Astrocyte (in vitro differentiated cells and primary cell): Measurements from ENCODE around the gene ALPP. TPM values are rescaled to one million over a fixed set of nuclear protein-coding genes. Genes with fewer than 3 reads are reported as not detected.
"Not testable (repeated sequence)": the region's sequence is repeated elsewhere in the genome, so short reads cannot be mapped to it uniquely, and the experiment has no call there.

Experiments used
- DNase-seq: peaks from one replicate; pipeline ENCODE4 v3.0.0-alpha.2; 2010; ENCODE audit warnings: low read depth
- FAIRE-seq: peaks from 2 replicates; lab custom pipeline; 2011; peaks lifted over from hg19 to GRCh38; lab: Jason Lieb, UNC
- H2AFZ ChIP-seq: 2 replicates; pipeline ENCODE4 v1.6.0; 2012; ENCODE audit warnings: low read depth, low read length, inconsistent platforms
- H3K27ac ChIP-seq: 2 replicates; pipeline ENCODE4 v1.5.1; 2011; ENCODE audit warnings: low read depth, low read length, inconsistent platforms
- H3K27me3 ChIP-seq: 2 replicates; pipeline ENCODE4 v1.6.0; 2011; ENCODE audit warnings: low read length, inconsistent platforms; ENCODE audit not compliant: insufficient read depth
- H3K36me3 ChIP-seq: 2 replicates; pipeline ENCODE4 v1.5.1; 2011; ENCODE audit warnings: low read length, inconsistent platforms; ENCODE audit not compliant: insufficient read depth
- H3K4me1 ChIP-seq: 2 replicates; pipeline ENCODE4 v1.5.1; 2011; ENCODE audit warnings: low read length, inconsistent platforms; ENCODE audit not compliant: insufficient read depth
- H3K4me2 ChIP-seq: 2 replicates; pipeline ENCODE4 v1.6.0; 2012; ENCODE audit warnings: low read length, inconsistent platforms
- H3K4me3 ChIP-seq: 2 replicates; pipeline ENCODE4 v1.5.1; 2011; ENCODE audit warnings: low read depth, mild to moderate bottlenecking, low read length, inconsistent platforms; ENCODE audit not compliant: insufficient read depth
- H3K79me2 ChIP-seq: 2 replicates; pipeline ENCODE4 v1.6.0; 2012; ENCODE audit warnings: mild to moderate bottlenecking, low read length, inconsistent platforms; ENCODE audit not compliant: insufficient read depth
- H3K9ac ChIP-seq: 2 replicates; pipeline ENCODE4 v1.6.0; 2012; ENCODE audit warnings: mild to moderate bottlenecking, low read length, inconsistent platforms
- H3K9me3 ChIP-seq: 2 replicates; pipeline ENCODE4 v1.5.1; 2012; ENCODE audit warnings: low read depth, mild to moderate bottlenecking, low read length, inconsistent platforms; ENCODE audit not compliant: insufficient read depth
- H4K20me1 ChIP-seq: 2 replicates; pipeline ENCODE4 v1.6.0; 2012; ENCODE audit warnings: low read length, inconsistent platforms; ENCODE audit not compliant: insufficient read depth
- H3K27ac Mint-ChIP-seq: one replicate; pipeline ENCODE4 v1.8.0; 2021; ENCODE audit warnings: mild to moderate bottlenecking, mixed read lengths; ENCODE audit not compliant: unreplicated experiment
- H3K27me3 Mint-ChIP-seq: one replicate; pipeline ENCODE4 v1.8.0; 2021; ENCODE audit warnings: low read depth, mixed read lengths; ENCODE audit not compliant: unreplicated experiment
- H3K36me3 Mint-ChIP-seq: one replicate; pipeline ENCODE4 v1.8.0; 2021; ENCODE audit warnings: low read depth, mixed read lengths; ENCODE audit not compliant: unreplicated experiment
- H3K4me1 Mint-ChIP-seq: one replicate; pipeline ENCODE4 v1.8.0; 2021; ENCODE audit warnings: low read depth, mixed read lengths; ENCODE audit not compliant: unreplicated experiment
- H3K4me3 Mint-ChIP-seq: one replicate; pipeline ENCODE4 v1.8.0; 2021; ENCODE audit warnings: mild to moderate bottlenecking, moderate library complexity, mixed read lengths; ENCODE audit not compliant: unreplicated experiment
- H3K9me3 Mint-ChIP-seq: one replicate; pipeline ENCODE4 v1.8.0; 2021; ENCODE audit warnings: mild to moderate bottlenecking, mixed read lengths; ENCODE audit not compliant: unreplicated experiment
- EZH2 ChIP-seq: IDR thresholded peaks from 2 replicates; pipeline ENCODE4 v1.6.1; 2012; ENCODE audit warnings: mild to moderate bottlenecking, low read length, inconsistent platforms; ENCODE audit not compliant: insufficient read depth
- total RNA-seq: library from RNA; stranded (reverse); gene quantifications from 2 replicates; pipeline ENCODE4 v1.2.1, GENCODE V29; 2021
- TF ChIP-seq, protein P1 (sequence below): IDR thresholded peaks from 2 replicates; pipeline ENCODE4 v1.5.1; 2011; ENCODE audit warnings: low read depth, mild to moderate bottlenecking, inconsistent platforms, low read length, moderate library complexity; ENCODE audit not compliant: insufficient read depth

ALPP gene
- total RNA-seq, 1 donor from 2014 or later, result 0.32 TPM

- Histone ChIP-seq H3K27me3 (peaks cover 31% of the 10 kb centered on the region), H3K4me1 (peaks cover 12% of the 10 kb centered on the region)
- not testable (repeated sequence) for H3K4me3 ChIP-seq, H3K9me3 Mint-ChIP-seq, H2AFZ ChIP-seq, H3K4me3 Mint-ChIP-seq, H3K9ac ChIP-seq, H3K36me3 Mint-ChIP-seq, DNase-seq, H3K27ac ChIP-seq, H4K20me1 ChIP-seq, H3K27ac Mint-ChIP-seq, H3K79me2 ChIP-seq, H3K4me1 Mint-ChIP-seq, H3K4me2 ChIP-seq, H3K9me3 ChIP-seq, FAIRE-seq, H3K36me3 ChIP-seq
- H3K27me3 Mint-ChIP-seq, result peaks cover 32% of the 10 kb centered on the region
- peak; percentile 22 for TF ChIP-seq EZH2
Observed at GRCh38 chr2:232381204-232382031, 2.9 kb downstream of the ALPP start.

- no peak overlapping the region for H3K27ac Mint-ChIP-seq
- peaks cover 30% of the 10 kb centered on the region for H3K27me3 Mint-ChIP-seq
- no peak overlapping the region for H3K4me3 Mint-ChIP-seq
Observed at GRCh38 chr2:232382331-232383225, 4.0 kb downstream of the ALPP start.

GRCh38 chr2:232384466-232384865 is 5.9 kb downstream of the ALPP start:
- Histone ChIP-seq H3K4me1 (peaks cover 32% of the 10 kb centered on the region), H3K9me3 (no peaks in the 10 kb centered on the region), H3K27ac (no peak overlapping the region), H3K79me2 (no peaks in the 10 kb centered on the region), H3K4me2 (no peak overlapping the region), H3K36me3 (no peaks in the 10 kb centered on the region), H4K20me1 (no peaks in the 10 kb centered on the region), H3K4me3 (no peak overlapping the region), H3K9ac (no peak overlapping the region), H2AFZ (no peak overlapping the region), H3K27me3 (peaks cover 46% of the 10 kb centered on the region)
- FAIRE-seq (no peak), DNase-seq (no peak)
- no peak overlapping the region for H3K4me3 Mint-ChIP-seq
- no peaks in the 10 kb centered on the region for H3K36me3 Mint-ChIP-seq
- H3K27ac Mint-ChIP-seq, result no peak overlapping the region
- TF ChIP-seq, protein P1, sequence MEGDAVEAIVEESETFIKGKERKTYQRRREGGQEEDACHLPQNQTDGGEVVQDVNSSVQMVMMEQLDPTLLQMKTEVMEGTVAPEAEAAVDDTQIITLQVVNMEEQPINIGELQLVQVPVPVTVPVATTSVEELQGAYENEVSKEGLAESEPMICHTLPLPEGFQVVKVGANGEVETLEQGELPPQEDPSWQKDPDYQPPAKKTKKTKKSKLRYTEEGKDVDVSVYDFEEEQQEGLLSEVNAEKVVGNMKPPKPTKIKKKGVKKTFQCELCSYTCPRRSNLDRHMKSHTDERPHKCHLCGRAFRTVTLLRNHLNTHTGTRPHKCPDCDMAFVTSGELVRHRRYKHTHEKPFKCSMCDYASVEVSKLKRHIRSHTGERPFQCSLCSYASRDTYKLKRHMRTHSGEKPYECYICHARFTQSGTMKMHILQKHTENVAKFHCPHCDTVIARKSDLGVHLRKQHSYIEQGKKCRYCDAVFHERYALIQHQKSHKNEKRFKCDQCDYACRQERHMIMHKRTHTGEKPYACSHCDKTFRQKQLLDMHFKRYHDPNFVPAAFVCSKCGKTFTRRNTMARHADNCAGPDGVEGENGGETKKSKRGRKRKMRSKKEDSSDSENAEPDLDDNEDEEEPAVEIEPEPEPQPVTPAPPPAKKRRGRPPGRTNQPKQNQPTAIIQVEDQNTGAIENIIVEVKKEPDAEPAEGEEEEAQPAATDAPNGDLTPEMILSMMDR, result no peak
- peaks cover 29% of the 10 kb centered on the region for H3K27me3 Mint-ChIP-seq
- H3K9me3 Mint-ChIP-seq, result peaks cover 12% of the 10 kb centered on the region
- peaks cover 14% of the 10 kb centered on the region for H3K4me1 Mint-ChIP-seq

More at GRCh38 chr2:232382331-232383225, 4.0 kb downstream of the ALPP start:
- H3K27ac ChIP-seq, result no peak overlapping the region
- H3K9ac ChIP-seq, result no peak overlapping the region
- no peaks in the 10 kb centered on the region for H3K79me2 ChIP-seq
- no peaks in the 10 kb centered on the region for H3K36me3 ChIP-seq
- no peak for FAIRE-seq
- H2AFZ ChIP-seq, result no peak overlapping the region
- no peaks in the 10 kb centered on the region for H3K36me3 Mint-ChIP-seq
- H3K9me3 ChIP-seq, result no peaks in the 10 kb centered on the region
- H4K20me1 ChIP-seq, result no peaks in the 10 kb centered on the region
- no peak overlapping the region for H3K4me2 ChIP-seq
- H3K9me3 Mint-ChIP-seq, result peaks cover 7% of the 10 kb centered on the region
- H3K27me3 ChIP-seq, result peaks cover 39% of the 10 kb centered on the region
- TF ChIP-seq EZH2, result no peak
- TF ChIP-seq, protein P1, result no peak
- peaks cover 9% of the 10 kb centered on the region for H3K4me1 Mint-ChIP-seq
- peaks cover 20% of the 10 kb centered on the region for H3K4me1 ChIP-seq
- no peak for DNase-seq
- H3K4me3 ChIP-seq, result no peak overlapping the region

DNA sequence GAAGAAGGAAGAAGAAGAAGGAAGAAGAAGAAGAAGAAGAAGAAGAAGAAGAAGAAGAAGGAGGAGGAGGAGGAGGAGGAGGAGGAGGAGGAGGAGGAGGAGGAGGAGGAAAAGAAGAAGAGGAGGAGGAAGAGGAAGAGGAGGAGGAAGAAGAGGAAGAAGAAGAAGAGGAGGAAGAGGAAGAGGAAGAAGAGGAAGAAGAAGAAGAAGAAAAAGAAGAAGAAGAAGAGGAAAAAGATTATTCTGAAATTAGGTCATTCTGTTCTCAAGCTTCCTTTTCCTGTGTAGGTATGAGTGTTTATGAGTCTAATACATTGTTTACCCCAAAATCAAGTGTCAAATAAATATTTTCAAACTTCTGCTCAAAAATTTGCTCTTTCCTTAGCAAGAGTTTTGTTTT is 6.5 kb downstream of the ALPP start:
- H3K4me3 ChIP-seq, result not testable (repeated sequence)
- peak overlapping the region; percentile 67 for H3K4me2 ChIP-seq

More for the DNA sequence above, 6.5 kb downstream of the ALPP start:
- Histone ChIP-seq H3K4me1 (peaks cover 38% of the 10 kb centered on the region), H3K9ac (peak overlapping the region; percentile 23), H3K27me3 (peaks cover 46% of the 10 kb centered on the region)
- not testable (repeated sequence) for H3K9me3 ChIP-seq, H3K27ac ChIP-seq, H3K27ac Mint-ChIP-seq, H3K4me3 Mint-ChIP-seq, H3K79me2 ChIP-seq, FAIRE-seq, H3K36me3 ChIP-seq, H4K20me1 ChIP-seq, H3K36me3 Mint-ChIP-seq, H2AFZ ChIP-seq, DNase-seq
- peaks cover 28% of the 10 kb centered on the region for H3K27me3 Mint-ChIP-seq
- H3K4me1 Mint-ChIP-seq, result peaks cover 19% of the 10 kb centered on the region
- H3K9me3 Mint-ChIP-seq, result peaks cover 12% of the 10 kb centered on the region
